Stimulated activated CD4-positive, alpha-beta T cell treated with anti-CD3 and anti-CD28 coated beads, Interleukin-4, amount 100 ng/mL, for 48 hours (primary cell): Measurements from ENCODE around the gene CHRNA4.
A peak's percentile ranks its signal among the peaks of the same experiment; 100 is the strongest.
"Not testable (repeated sequence)": the region's sequence is repeated elsewhere in the genome, so short reads cannot be mapped to it uniquely, and the experiment has no call there.

Experiments used
- DNase-seq, 2 donors: peaks; one replicate each; pipeline ENCODE4 v3.0.0-alpha.2; 2020; ENCODE audit warnings: low read depth in 2 of 2

The CHRNA4 gene

GRCh38 chr20:63397946-63398450 lies 36.8 kb upstream of the CHRNA4 start:
- DNase-seq, result no peak

GRCh38 chr20:63397155-63397843 lies 36.1 kb upstream of the CHRNA4 start:
- no peak for DNase-seq

GRCh38 chr20:63396300-63396699 lies 35.2 kb upstream of the CHRNA4 start:
- DNase-seq, result no peak

GRCh38 chr20:63395723-63396122 lies 34.6 kb upstream of the CHRNA4 start:
- DNase-seq, result no peak

DNA sequence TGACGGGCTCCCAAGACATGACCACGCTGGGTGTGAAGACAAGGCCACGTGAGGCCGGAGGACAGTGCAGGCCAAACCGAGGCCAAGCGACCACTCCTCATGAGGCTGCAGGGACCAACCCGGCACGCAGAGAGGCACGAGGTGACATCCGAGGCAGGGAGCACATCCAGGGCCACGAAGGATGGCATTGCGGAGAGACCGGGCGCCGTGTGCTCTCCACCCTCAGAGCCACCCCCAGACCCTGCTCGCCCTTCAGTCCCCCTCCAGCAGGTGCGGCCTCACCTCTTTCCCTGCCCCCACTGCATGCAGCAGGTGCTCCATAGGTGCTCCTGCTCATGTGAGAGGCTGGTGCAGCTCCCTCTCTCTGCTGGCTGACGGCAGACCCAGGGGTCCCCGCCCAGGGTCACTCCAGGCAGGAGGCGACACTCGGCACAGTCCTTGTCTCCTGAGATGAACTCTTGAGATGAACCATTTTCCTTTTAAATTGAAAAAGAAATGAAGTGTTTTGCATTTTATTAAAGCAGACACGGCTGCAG lies 33.8 kb upstream of the CHRNA4 start:
- no peak for DNase-seq

DNA sequence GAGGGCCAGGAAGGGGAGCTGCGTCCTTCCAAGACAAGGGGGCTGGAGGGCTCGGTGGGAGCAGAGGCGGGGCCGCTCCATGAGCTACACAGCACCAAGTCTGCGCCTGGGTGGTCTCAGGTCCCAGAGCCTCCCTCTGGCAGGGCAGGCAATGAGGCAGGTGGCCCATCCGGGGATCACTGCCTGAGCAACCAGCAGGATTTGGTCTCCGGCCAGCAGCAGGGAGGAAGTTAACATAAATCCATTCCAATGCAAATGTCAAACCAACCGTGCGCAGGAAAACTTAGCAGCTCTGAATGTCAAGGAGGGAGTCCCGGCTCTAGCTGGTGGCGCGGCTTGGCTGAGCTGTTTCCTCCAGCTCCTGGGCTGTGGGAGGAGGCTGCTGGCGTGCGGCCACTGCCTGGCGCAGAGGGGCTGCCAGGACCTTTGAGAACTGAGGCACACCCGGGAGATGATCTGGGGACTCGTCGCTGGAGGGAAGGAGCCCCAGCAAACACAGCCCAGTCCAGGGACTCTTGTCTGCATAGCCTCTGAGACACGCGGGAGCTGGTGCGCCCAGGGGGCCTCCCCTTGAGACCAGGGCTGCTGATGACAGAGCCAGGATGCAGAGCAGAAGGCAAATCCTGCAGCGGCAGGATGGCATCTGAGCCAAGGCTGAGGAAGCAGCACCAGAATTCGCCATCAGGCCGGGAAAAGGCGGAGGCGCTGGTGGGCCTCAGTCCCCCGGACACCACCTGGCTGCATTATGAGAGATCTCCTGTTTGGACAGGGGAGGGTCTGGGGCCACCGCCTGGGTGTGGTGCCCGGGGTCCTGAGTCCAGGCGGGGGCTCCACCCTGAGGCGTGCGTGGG lies 33.1 kb upstream of the CHRNA4 start:
- DNase-seq, result no peak

DNA sequence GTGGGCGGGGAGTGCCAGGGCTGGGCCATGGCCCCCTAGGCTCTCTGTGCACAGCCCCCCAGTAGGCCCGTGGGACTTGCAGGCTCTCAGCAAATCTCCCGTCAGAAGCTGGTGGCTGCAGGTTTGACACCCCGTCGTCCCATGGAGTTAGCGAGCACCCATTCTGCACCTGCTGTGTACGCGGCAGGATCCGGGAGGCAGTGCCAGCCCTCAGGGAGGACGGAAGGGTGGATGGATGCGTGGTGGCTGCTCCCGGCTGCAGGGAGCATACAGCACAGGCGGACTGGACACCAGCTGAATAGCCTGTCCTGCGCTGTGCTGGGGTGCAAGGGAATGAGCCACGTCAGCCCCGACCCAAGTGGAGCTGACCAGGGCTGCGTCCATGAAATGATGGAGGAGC lies 32.4 kb upstream of the CHRNA4 start:
- no peak for DNase-seq

- no peak for DNase-seq
Measured at GRCh38 chr20:63392465-63393365, 31.6 kb upstream of the CHRNA4 start.

- DNase-seq, result no peak
Measured at GRCh38 chr20:63387917-63388316, 26.8 kb upstream of the CHRNA4 start.

- DNase-seq, result no peak
Measured at GRCh38 chr20:63387393-63387792, 26.2 kb upstream of the CHRNA4 start.

- DNase-seq, result no peak
Measured at GRCh38 chr20:63386491-63386890, 25.3 kb upstream of the CHRNA4 start.

DNA sequence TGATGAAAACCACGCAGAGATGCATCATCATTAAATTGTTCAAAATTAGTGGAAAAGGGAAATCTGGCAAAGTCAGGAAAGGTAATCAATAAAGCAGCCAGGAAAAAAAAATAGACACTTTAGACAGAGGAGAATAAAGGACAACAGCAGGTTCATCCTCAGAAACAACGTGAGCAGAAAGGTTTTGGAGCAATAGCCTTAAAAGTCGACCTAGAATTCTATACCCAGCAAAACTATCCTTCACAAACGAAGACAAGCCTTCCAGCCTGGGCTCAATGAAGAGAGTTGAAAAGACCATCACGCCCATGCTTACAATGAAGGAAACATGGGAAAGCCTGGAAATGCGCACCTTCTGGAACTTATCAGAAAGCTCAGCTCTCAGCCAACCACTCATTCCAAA lies 24.7 kb upstream of the CHRNA4 start:
- no peak for DNase-seq

GRCh38 chr20:63384336-63384735 lies 23.2 kb upstream of the CHRNA4 start:
- no peak for DNase-seq

DNA sequence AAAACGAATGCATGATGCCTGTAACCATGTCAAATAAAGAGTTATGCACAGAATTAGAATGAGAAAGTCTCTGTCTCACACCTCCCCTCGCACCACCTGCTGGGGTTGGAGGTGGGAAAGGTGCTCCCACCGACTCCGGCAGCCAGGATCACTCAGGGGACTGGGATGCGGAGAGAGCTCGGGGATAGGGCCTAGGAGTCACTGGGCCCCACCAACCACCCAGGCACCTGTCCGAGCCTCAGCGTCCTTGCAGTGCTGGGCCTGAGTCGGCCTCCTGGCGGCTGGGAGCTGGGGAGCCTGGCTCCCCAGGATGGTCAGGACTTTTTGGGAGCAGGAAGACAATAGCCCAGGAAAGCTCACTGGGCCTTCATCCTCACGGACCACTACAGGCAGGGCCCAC lies 22.4 kb upstream of the CHRNA4 start:
- no peak for DNase-seq

GRCh38 chr20:63382551-63383300 lies 21.6 kb upstream of the CHRNA4 start:
- DNase-seq, result no peak

DNA sequence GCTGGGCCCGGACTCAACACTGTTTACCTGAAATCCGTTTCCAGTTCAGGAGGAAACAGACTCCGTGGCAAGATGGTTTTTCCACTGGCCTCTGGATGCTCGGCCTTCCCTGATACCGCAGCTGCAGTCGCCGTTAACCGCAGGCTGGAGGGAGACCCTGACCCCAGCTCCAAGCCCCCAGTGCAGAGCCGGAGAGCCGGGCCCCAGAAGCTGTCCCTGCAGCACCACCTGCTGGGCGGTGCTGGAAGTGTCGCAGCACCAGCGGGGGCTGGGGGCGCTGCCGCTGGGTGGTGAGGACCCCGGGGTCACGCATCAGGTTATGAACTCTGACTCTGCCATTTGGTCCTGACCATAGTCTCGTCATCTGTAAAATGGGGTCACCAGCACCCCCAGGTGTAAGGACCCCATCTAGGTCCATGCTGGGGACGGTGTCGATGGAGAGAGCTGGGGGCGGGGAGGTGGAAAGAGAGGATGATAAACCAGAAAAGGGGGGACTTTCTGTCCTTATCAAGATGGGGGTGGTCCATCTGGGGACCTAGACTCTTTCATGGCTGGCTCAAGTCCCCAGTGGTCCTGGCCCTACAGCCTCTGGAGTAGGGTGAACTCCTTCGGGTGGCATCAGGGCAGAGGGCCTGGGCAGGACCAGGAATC lies 20.8 kb upstream of the CHRNA4 start:
- peak in 1 of 2 donors; percentile 38 for DNase-seq

DNA sequence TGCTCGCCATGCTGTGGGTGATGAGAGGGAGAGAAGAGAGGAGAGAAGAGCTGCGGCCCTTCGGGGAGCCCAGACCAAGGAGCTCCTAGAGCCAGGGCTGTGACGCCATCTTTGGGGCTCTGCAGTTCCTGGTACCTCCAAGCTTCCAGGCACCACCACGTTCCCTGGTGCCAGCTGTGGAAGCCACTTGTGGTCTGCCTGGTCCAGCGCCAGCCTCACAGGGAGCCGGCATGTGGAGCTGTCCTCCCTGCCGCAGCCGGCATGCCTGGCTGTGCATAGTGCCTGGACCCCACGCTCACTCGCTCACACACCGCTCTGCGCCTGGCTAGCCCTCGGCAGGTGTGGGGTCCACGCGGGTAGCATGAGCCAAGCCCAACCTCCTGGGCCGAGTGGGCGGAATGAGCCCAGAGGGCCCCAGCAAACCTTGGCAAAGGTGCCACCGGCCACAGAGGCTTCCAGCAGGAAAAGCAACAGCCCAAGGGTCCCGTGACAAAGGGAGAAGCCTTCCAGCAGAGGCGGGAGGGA lies 19.3 kb upstream of the CHRNA4 start:
- no peak for DNase-seq

DNA sequence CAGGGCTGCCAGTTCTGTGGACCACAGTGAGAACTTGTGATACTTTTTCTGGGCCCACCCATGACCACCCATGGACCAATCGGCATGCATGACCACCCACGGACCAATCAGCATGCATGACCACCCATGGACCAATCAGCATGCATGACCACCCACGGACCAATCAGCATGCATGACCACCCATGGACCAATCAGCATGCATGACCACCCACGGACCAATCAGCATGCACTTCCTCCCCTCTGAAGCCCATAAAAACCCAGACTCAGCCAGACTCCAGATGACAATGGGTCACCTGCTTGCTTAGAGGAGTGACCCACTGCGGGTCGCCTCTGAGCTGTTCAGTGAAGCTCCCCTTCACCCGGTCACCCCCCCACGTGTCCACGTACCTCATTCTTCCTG lies 18.7 kb upstream of the CHRNA4 start:
- not testable (repeated sequence) for DNase-seq

GRCh38 chr20:63379296-63379695 lies 18.1 kb upstream of the CHRNA4 start:
- DNase-seq, result no peak

DNA sequence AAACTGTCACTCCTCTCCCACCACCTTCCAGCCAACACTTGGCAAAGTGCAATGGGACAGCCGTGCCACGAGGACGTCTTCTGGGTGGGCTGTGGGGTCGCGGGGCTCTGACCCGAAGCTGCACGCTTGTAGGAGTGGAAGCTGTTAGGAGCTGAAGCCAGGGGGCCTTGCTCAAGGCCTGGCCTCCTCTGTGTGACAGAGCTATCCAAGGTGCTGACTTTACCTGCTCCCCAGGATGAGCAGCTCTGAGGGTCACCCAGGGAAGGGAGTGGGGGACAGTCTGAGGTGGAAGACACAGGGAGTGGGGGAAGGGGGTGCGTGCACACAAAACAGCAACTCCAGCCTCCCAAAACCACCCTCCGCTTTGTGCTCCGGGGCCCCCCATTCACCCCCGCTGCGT lies 17.5 kb upstream of the CHRNA4 start:
- no peak for DNase-seq
